Naive thymus-derived CD4-positive, alpha-beta T cell (primary cell): ENCODE results near the gene HECTD4. TPM values are rescaled to one million over a fixed set of nuclear protein-coding genes. Genes with fewer than 3 reads are reported as not detected.

Experiments used
- ATAC-seq: fragments of 150-1000 bp; cut with Tn5 transposase; 2 replicates; pipeline ENCODE4 v1.10.0; 2021; ENCODE audit warnings: mild to moderate bottlenecking, moderate library complexity
- CTCF ChIA-PET: fragments of 350-600 bp; sonication (Branson Sonifier 250); formaldehyde crosslinking; loops from one replicate; lab custom pipeline; 2021; ENCODE audit warnings: antibody characterized with exemption; lab: Charles Lee
- POLR2A ChIA-PET: fragments of 350-600 bp; sonication (Branson Sonifier 250); formaldehyde crosslinking; loops from one replicate; lab custom pipeline; 2021; ENCODE audit warnings: antibody characterized with exemption, inconsistent platforms; lab: Charles Lee
- DNase-seq, 9 donors: peaks; one replicate each; pipeline versions ENCODE4 v3.0.0 to v3.0.0-alpha.2; 2020 to 2022; ENCODE audit warnings: mixed read lengths in 1 of 9
- H3K27ac ChIP-seq: one replicate; pipeline ENCODE4 v1.7.0; 2013; ENCODE audit warnings: mild to moderate bottlenecking, low read depth, low read length, moderate library complexity
- H3K27me3 ChIP-seq, 2 donors: one replicate each; pipeline ENCODE4 v1.7.0; 2013; ENCODE audit warnings: low read length in 2 of 2, mild to moderate bottlenecking in 2 of 2, moderate library complexity in 2 of 2; ENCODE audit not compliant: control insufficient read depth in 2 of 2, insufficient read depth in 2 of 2
- H3K36me3 ChIP-seq, 3 experiments: 1 replicate in 2 of 3; 2 replicates in 1 of 3; pipeline ENCODE4 v1.7.0; 2013; ENCODE audit warnings: low read length in 3 of 3, mild to moderate bottlenecking in 3 of 3, moderate library complexity in 1 of 3; ENCODE audit not compliant: insufficient read depth in 3 of 3, control insufficient read depth in 2 of 3
- H3K4me1 ChIP-seq, 2 donors: one replicate each; pipeline ENCODE4 v1.7.0; 2013; ENCODE audit warnings: low read length in 2 of 2, mild to moderate bottlenecking in 2 of 2, moderate library complexity in 1 of 2; ENCODE audit not compliant: control insufficient read depth in 2 of 2, insufficient read depth in 2 of 2
- H3K4me3 ChIP-seq: 2 replicates; pipeline ENCODE4 v1.7.0; 2013; ENCODE audit warnings: mild to moderate bottlenecking, low read length
- H3K9me3 ChIP-seq, 3 experiments: 1 replicate in 2 of 3; 2 replicates in 1 of 3; pipeline ENCODE4 v1.7.0; 2013; ENCODE audit warnings: low read length in 3 of 3; ENCODE audit not compliant: control insufficient read depth in 2 of 3
- H3K27ac Mint-ChIP-seq, 9 donors: one replicate each; pipeline ENCODE4 v1.8.0; 2020 to 2022; ENCODE audit warnings: mixed read lengths in 9 of 9, mild to moderate bottlenecking in 8 of 9, moderate library complexity in 5 of 9, inconsistent platforms in 2 of 9
- H3K27me3 Mint-ChIP-seq, 5 donors: one replicate each; pipeline ENCODE4 v1.8.0; 2021 to 2022; ENCODE audit warnings: mixed read lengths in 5 of 5, mild to moderate bottlenecking in 1 of 5
- H3K36me3 Mint-ChIP-seq, 5 donors: one replicate each; pipeline ENCODE4 v1.8.0; 2020 to 2022; ENCODE audit warnings: mixed read lengths in 5 of 5, mild to moderate bottlenecking in 3 of 5, inconsistent platforms in 1 of 5
- H3K4me1 Mint-ChIP-seq, 7 donors: one replicate each; pipeline ENCODE4 v1.8.0; 2020 to 2022; ENCODE audit warnings: mixed read lengths in 7 of 7, mild to moderate bottlenecking in 3 of 7, inconsistent platforms in 1 of 7
- H3K4me3 Mint-ChIP-seq, 10 donors: one replicate each; pipeline ENCODE4 v1.8.0; 2020 to 2022; ENCODE audit warnings: mild to moderate bottlenecking in 10 of 10, mixed read lengths in 10 of 10, moderate library complexity in 6 of 10, inconsistent platforms in 2 of 10
- H3K9me3 Mint-ChIP-seq, 11 donors: one replicate each; pipeline ENCODE4 v1.8.0; 2020 to 2022; ENCODE audit warnings: mixed read lengths in 11 of 11, mild to moderate bottlenecking in 4 of 11, inconsistent platforms in 1 of 11, moderate library complexity in 1 of 11
- intact Hi-C, 2 donors: fragments of 100-400 bp; cut with micrococcal nuclease; formaldehyde crosslinking; loops; one replicate each; pipeline ENCODE4 v1.15.1; 2023
- polyA plus RNA-seq, 2 donors: library from polyadenylated mRNA; unstranded; fragments of 300-500 nt; fragmentation: Illumina TruSeq; gene quantifications; one replicate each; pipeline ENCODE4 v1.2.3, GENCODE V29; 2021
- total RNA-seq, 6 experiments: library from RNA in 5 of 6; stranded (reverse) in 5 of 6; gene quantifications; 1 replicate in 5 of 6; 2 replicates in 1 of 6; pipeline ENCODE4 v1.2.3 and lab custom pipeline; 2021 to 2026

Gene HECTD4
- total and polyA plus RNA-seq, 7 experiments from 2014 or later, result 3.1 to 57.7 (median 47.9) TPM

GRCh38 chr12:112422531-112422930 lies 40.3 kb upstream of the HECTD4 start:
- Histone ChIP-seq H3K9me3 (no peaks in the 10 kb centered on the region), H3K4me1 (peaks cover 30 to 37% of the 10 kb centered on the region in 2 donors), H3K4me3 (no peak overlapping the region), H3K27ac (no peak overlapping the region), H3K27me3 (no peaks in the 10 kb centered on the region), H3K36me3 (peaks cover 0 to 7% (median 0%) of the 10 kb centered on the region in 3 experiments)
- Mint-ChIP-seq H3K9me3 (peaks cover 0 to 5% (median 0%) of the 10 kb centered on the region in 11 donors), H3K27ac (peak overlapping the region in 1 of 9 donors; percentile 2), H3K4me3 (peak overlapping the region in 4 of 10 donors; percentile 14 to 49 (median 23)), H3K27me3 (no peaks in the 10 kb centered on the region), H3K4me1 (peaks cover 26 to 65% (median 53%) of the 10 kb centered on the region in 7 donors), H3K36me3 (peaks cover 0 to 4% (median 3%) of the 10 kb centered on the region in 5 donors)
- CTCF ChIA-PET, result no interaction called here
- POLR2A ChIA-PET, result interaction anchor here (0.6 kb wide), 1 partner anchor 53 kb away, joined by 4 read pairs; no protein-coding TSS in a partner anchor
- no peak for DNase-seq
- ATAC-seq, result no peak
- intact Hi-C loops, result no loop called here

GRCh38 chr12:112421363-112421762 lies 39.1 kb upstream of the HECTD4 start:
- ChIA-PET POLR2A (no interaction called here), CTCF (no interaction called here)
- H3K4me3 Mint-ChIP-seq, result peak overlapping the region in 7 of 10 donors; percentile 8 to 99 (median 92)
- intact Hi-C loops, result no loop called here
- H3K9me3 Mint-ChIP-seq, result peaks cover 0 to 5% (median 0%) of the 10 kb centered on the region in 11 donors
- Histone ChIP-seq H3K9me3 (no peaks in the 10 kb centered on the region), H3K4me3 (no peak overlapping the region), H3K36me3 (peaks cover 0 to 7% (median 0%) of the 10 kb centered on the region in 3 experiments), H3K27ac (no peak overlapping the region), H3K27me3 (no peaks in the 10 kb centered on the region), H3K4me1 (peaks cover 30 to 37% of the 10 kb centered on the region in 2 donors)
- H3K27me3 Mint-ChIP-seq, result no peaks in the 10 kb centered on the region
- peak overlapping the region in 2 of 9 donors; percentile 25 to 82 for H3K27ac Mint-ChIP-seq
- DNase-seq (no peak), ATAC-seq (no peak)
- peaks cover 0 to 5% (median 3%) of the 10 kb centered on the region in 5 donors for H3K36me3 Mint-ChIP-seq
- H3K4me1 Mint-ChIP-seq, result peaks cover 26 to 62% (median 53%) of the 10 kb centered on the region in 7 donors

GRCh38 chr12:112420740-112421139 lies 38.5 kb upstream of the HECTD4 start:
- Mint-ChIP-seq H3K27me3 (no peaks in the 10 kb centered on the region), H3K4me3 (peak overlapping the region; percentile 63 to 99 (median 92)), H3K4me1 (peaks cover 26 to 56% (median 53%) of the 10 kb centered on the region in 7 donors), H3K27ac (peak overlapping the region in 6 of 9 donors; percentile 17 to 75 (median 56)), H3K9me3 (peaks cover 0 to 5% (median 0%) of the 10 kb centered on the region in 11 donors), H3K36me3 (peaks cover 0 to 5% (median 3%) of the 10 kb centered on the region in 5 donors)
- no peak overlapping the region for H3K27ac ChIP-seq
- intact Hi-C loops, result no loop called here
- peaks cover 30 to 37% of the 10 kb centered on the region in 2 donors for H3K4me1 ChIP-seq
- DNase-seq (no peak), ATAC-seq (no peak)
- H3K9me3 ChIP-seq, result no peaks in the 10 kb centered on the region
- H3K4me3 ChIP-seq, result no peak overlapping the region
- H3K27me3 ChIP-seq, result no peaks in the 10 kb centered on the region
- POLR2A ChIA-PET, result no interaction called here
- CTCF ChIA-PET, result no interaction called here
- H3K36me3 ChIP-seq, result peaks cover 0 to 7% (median 0%) of the 10 kb centered on the region in 3 experiments

GRCh38 chr12:112419297-112420133 lies 37.3 kb upstream of the HECTD4 start:
- peak in 1 of 9 donors; percentile 62 for DNase-seq
- H3K4me1 ChIP-seq, result peaks cover 30 to 35% of the 10 kb centered on the region in 2 donors
- H3K36me3 ChIP-seq, result peaks cover 0 to 7% (median 0%) of the 10 kb centered on the region in 3 experiments
- ChIA-PET CTCF (no interaction called here), POLR2A (interaction anchor here (1.0 kb wide), 3 partner anchors 12 to 35 kb away, joined by 3 to 4 read pairs (median 3); no protein-coding TSS in a partner anchor)
- Mint-ChIP-seq H3K4me1 (peaks cover 26 to 52% (median 47%) of the 10 kb centered on the region in 7 donors), H3K27me3 (no peaks in the 10 kb centered on the region), H3K27ac (peak overlapping the region; percentile 87 to 97 (median 93)), H3K36me3 (peaks cover 0 to 5% (median 3%) of the 10 kb centered on the region in 5 donors), H3K9me3 (peaks cover 0 to 5% (median 0%) of the 10 kb centered on the region in 11 donors), H3K4me3 (peak overlapping the region; percentile 86 to 99 (median 92))
- peak overlapping the region; percentile 91 for H3K27ac ChIP-seq
- intact Hi-C loops, result loop anchor here in 1 of 2 donors (2.0 to 10.0 kb wide), 2 partner anchors 37 to 735 kb away; partner anchors contain the start of genes ACAD10, BRAP and HECTD4
- peak overlapping the region; percentile 100 for H3K4me3 ChIP-seq
- no peaks in the 10 kb centered on the region for H3K9me3 ChIP-seq
- ATAC-seq, result no peak
- no peaks in the 10 kb centered on the region for H3K27me3 ChIP-seq

- peak; percentile 95 for ATAC-seq
- H3K36me3 ChIP-seq, result peaks cover 0 to 7% (median 0%) of the 10 kb centered on the region in 3 experiments
- peak within 1 kb of the TSS; percentile 91 for H3K27ac ChIP-seq
- intact Hi-C loops, result loop anchor here (1.0 to 10.0 kb wide), 4 partner anchors 9 to 734 kb away; partner anchors contain the start of genes HECTD4 (in 2 of the 2), RPL6 (in 2 of the 2), ACAD10 (in 1 of the 2) and BRAP (in 1 of the 2)
- POLR2A ChIA-PET, result interaction anchor here (0.7 to 1.5 kb wide), 7 partner anchors 9 to 312 kb away, joined by 3 to 4 read pairs (median 3); no protein-coding TSS in a partner anchor
- no peaks in the 10 kb centered on the region for H3K27me3 ChIP-seq
- H3K9me3 Mint-ChIP-seq, result peaks cover 0 to 5% (median 0%) of the 10 kb centered on the region in 11 donors
- H3K4me1 Mint-ChIP-seq, result peaks cover 18 to 45% (median 40%) of the 10 kb centered on the region in 7 donors
- H3K9me3 ChIP-seq, result no peaks in the 10 kb centered on the region
- H3K27me3 Mint-ChIP-seq, result no peaks in the 10 kb centered on the region
- CTCF ChIA-PET, result no interaction called here
- H3K27ac Mint-ChIP-seq, result peak within 1 kb of the TSS; percentile 95 to 100 (median 98)
- peaks cover 0 to 5% (median 0%) of the 10 kb centered on the region in 5 donors for H3K36me3 Mint-ChIP-seq
- peaks cover 24 to 28% of the 10 kb centered on the region in 2 donors for H3K4me1 ChIP-seq
- peak within 1 kb of the TSS; percentile 91 to 100 (median 96) for H3K4me3 Mint-ChIP-seq
- peak within 1 kb of the TSS; percentile 100 for H3K4me3 ChIP-seq
- peak; percentile 84 to 96 (median 92) for DNase-seq
Measured at GRCh38 chr12:112418608-112419296, 36.5 kb upstream of the HECTD4 start, which contains the start of gene PTPN11. PTPN11 (plus strand) TSS chr12:112418947; CDS start chr12:112419112, 165 bp downstream.
